Measurements from ENCODE around the gene QPRT. TPM values are rescaled to one million over a fixed set of nuclear protein-coding genes. Genes with fewer than 3 reads are reported as not detected.

The QPRT gene
- total RNA-seq, 1 donor from 2014 or later = 85.9 TPM

GRCh38 chr16:29696881-29697331, 17.9 kb downstream of the QPRT start:
- Histone ChIP-seq H3K4me2 (ENCODE audit: low read length) (no peak overlapping the region), H3K27me3 (ENCODE audit: insufficient read depth, low read length) (no peaks in the 10 kb centered on the region), H3K4me1 (ENCODE audit: insufficient read depth, low read length) (no peaks in the 10 kb centered on the region), H2AFZ (ENCODE audit: low read depth, low read length) (no peak overlapping the region), H3K79me2 (ENCODE audit: insufficient read depth, low read length) (no peaks in the 10 kb centered on the region), H3K36me3 (ENCODE audit: insufficient read depth, low read length) (no peaks in the 10 kb centered on the region), H3K9ac (ENCODE audit: low read length) (no peak overlapping the region), H3K27ac (ENCODE audit: low read depth, low read length) (no peak overlapping the region), H3K4me3 (ENCODE audit: insufficient read depth, low read depth, low read length) (no peak overlapping the region), H4K20me1 (ENCODE audit: insufficient read depth, low read length) (no peaks in the 10 kb centered on the region), H3K9me3 (ENCODE audit: insufficient read depth, low read depth, low read length) (no peaks in the 10 kb centered on the region)
- no peak for DNase-seq (ENCODE audit: low read depth)
- Mint-ChIP-seq H3K36me3 (ENCODE audit: low read depth, unreplicated experiment) (peaks cover 11% of the 10 kb centered on the region), H3K9me3 (ENCODE audit: unreplicated experiment) (no peaks in the 10 kb centered on the region), H3K27me3 (ENCODE audit: low read depth, unreplicated experiment) (no peaks in the 10 kb centered on the region), H3K27ac (ENCODE audit: unreplicated experiment) (no peak overlapping the region), H3K4me1 (ENCODE audit: low read depth, unreplicated experiment) (peaks cover 2% of the 10 kb centered on the region), H3K4me3 (ENCODE audit: unreplicated experiment) (no peak overlapping the region)
- TF ChIP-seq CTCF (IDR thresholded peaks at IDR 0.05; ENCODE audit: insufficient read depth, low read depth, low read length) = no peak
- TF ChIP-seq EZH2 (IDR thresholded peaks at IDR 0.05; ENCODE audit: insufficient read depth, low read length) = no peak
- no peak for FAIRE-seq

DNA sequence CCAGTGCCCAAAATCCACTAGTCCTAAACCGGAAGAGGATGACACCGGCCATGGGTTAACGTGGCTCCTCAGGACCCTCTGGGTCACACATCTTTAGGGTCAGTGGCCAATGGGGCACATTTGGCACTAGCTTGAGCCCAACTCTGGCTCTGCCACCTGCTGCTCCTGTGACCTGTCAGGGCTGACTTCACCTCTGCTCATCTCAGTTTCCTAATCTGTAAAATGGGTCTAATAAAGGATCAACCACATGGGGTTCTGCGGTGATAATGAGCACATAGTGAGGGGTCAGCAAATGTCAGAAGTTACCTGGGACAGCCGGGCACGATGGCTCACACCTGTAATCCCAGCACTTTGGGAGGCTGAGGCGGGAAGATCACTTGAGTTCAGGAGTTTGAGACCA, 18.4 kb downstream of the QPRT start:
- H4K20me1 ChIP-seq (ENCODE audit: insufficient read depth, low read length) = no peaks in the 10 kb centered on the region
- FAIRE-seq = no peak
- H3K4me2 ChIP-seq (ENCODE audit: low read length) = no peak overlapping the region
- no peaks in the 10 kb centered on the region for H3K9me3 Mint-ChIP-seq (ENCODE audit: unreplicated experiment)
- TF ChIP-seq EZH2 (IDR thresholded peaks at IDR 0.05; ENCODE audit: insufficient read depth, low read length) (no peak), CTCF (IDR thresholded peaks at IDR 0.05; ENCODE audit: insufficient read depth, low read depth, low read length) (no peak)
- no peak overlapping the region for H3K4me3 Mint-ChIP-seq (ENCODE audit: unreplicated experiment)
- peaks cover 2% of the 10 kb centered on the region for H3K4me1 Mint-ChIP-seq (ENCODE audit: low read depth, unreplicated experiment)
- no peaks in the 10 kb centered on the region for H3K4me1 ChIP-seq (ENCODE audit: insufficient read depth, low read length)
- no peak overlapping the region for H3K27ac ChIP-seq (ENCODE audit: low read depth, low read length)
- no peak overlapping the region for H3K9ac ChIP-seq (ENCODE audit: low read length)
- no peak overlapping the region for H2AFZ ChIP-seq (ENCODE audit: low read depth, low read length)
- H3K79me2 ChIP-seq (ENCODE audit: insufficient read depth, low read length) = no peaks in the 10 kb centered on the region
- peaks cover 11% of the 10 kb centered on the region for H3K36me3 Mint-ChIP-seq (ENCODE audit: low read depth, unreplicated experiment)
- no peak for DNase-seq (ENCODE audit: low read depth)
- no peak overlapping the region for H3K27ac Mint-ChIP-seq (ENCODE audit: unreplicated experiment)
- H3K27me3 ChIP-seq (ENCODE audit: insufficient read depth, low read length) = no peaks in the 10 kb centered on the region
- no peaks in the 10 kb centered on the region for H3K27me3 Mint-ChIP-seq (ENCODE audit: low read depth, unreplicated experiment)
- no peaks in the 10 kb centered on the region for H3K36me3 ChIP-seq (ENCODE audit: insufficient read depth, low read length)
- no peaks in the 10 kb centered on the region for H3K9me3 ChIP-seq (ENCODE audit: insufficient read depth, low read depth, low read length)
- H3K4me3 ChIP-seq (ENCODE audit: insufficient read depth, low read depth, low read length) = no peak overlapping the region

- no peak for DNase-seq (ENCODE audit: low read depth)
These were observed 19.1 kb downstream of the QPRT start for GRCh38 chr16:29698042-29698441.

More at GRCh38 chr16:29698042-29698441, 19.1 kb downstream of the QPRT start:
- Mint-ChIP-seq H3K36me3 (ENCODE audit: low read depth, unreplicated experiment) (peaks cover 11% of the 10 kb centered on the region), H3K9me3 (ENCODE audit: unreplicated experiment) (no peaks in the 10 kb centered on the region), H3K4me3 (ENCODE audit: unreplicated experiment) (no peak overlapping the region), H3K4me1 (ENCODE audit: low read depth, unreplicated experiment) (peaks cover 2% of the 10 kb centered on the region), H3K27me3 (ENCODE audit: low read depth, unreplicated experiment) (no peaks in the 10 kb centered on the region), H3K27ac (ENCODE audit: unreplicated experiment) (no peak overlapping the region)
- TF ChIP-seq EZH2 (IDR thresholded peaks at IDR 0.05; ENCODE audit: insufficient read depth, low read length) (no peak), CTCF (IDR thresholded peaks at IDR 0.05; ENCODE audit: insufficient read depth, low read depth, low read length) (no peak)
- Histone ChIP-seq H3K4me1 (ENCODE audit: insufficient read depth, low read length) (no peaks in the 10 kb centered on the region), H3K4me3 (ENCODE audit: insufficient read depth, low read depth, low read length) (no peak overlapping the region), H3K27ac (ENCODE audit: low read depth, low read length) (no peak overlapping the region), H4K20me1 (ENCODE audit: insufficient read depth, low read length) (no peaks in the 10 kb centered on the region), H3K4me2 (ENCODE audit: low read length) (no peak overlapping the region), H2AFZ (ENCODE audit: low read depth, low read length) (no peak overlapping the region), H3K9ac (ENCODE audit: low read length) (no peak overlapping the region), H3K27me3 (ENCODE audit: insufficient read depth, low read length) (no peaks in the 10 kb centered on the region), H3K36me3 (ENCODE audit: insufficient read depth, low read length) (no peaks in the 10 kb centered on the region), H3K79me2 (ENCODE audit: insufficient read depth, low read length) (no peaks in the 10 kb centered on the region), H3K9me3 (ENCODE audit: insufficient read depth, low read depth, low read length) (no peaks in the 10 kb centered on the region)
- no peak for FAIRE-seq
